Renal pelvis (tissue), 4 donors: ENCODE data around the gene MYO1D. TPM values are rescaled to one million over a fixed set of nuclear protein-coding genes. Genes with fewer than 3 reads are reported as not detected.

Experiments
- DNase-seq: peaks from one replicate; pipeline ENCODE4 v3.0.0-alpha.2; 2013
- polyA plus RNA-seq, 3 donors: library from polyadenylated mRNA; unstranded; fragments of 120-200 nt; gene quantifications; one replicate each; pipeline ENCODE4 v1.2.1, GENCODE V29; 2013; ENCODE audit not compliant: insufficient read length in 3 of 3

The MYO1D gene
- polyA plus RNA-seq, 3 donors = 26.1 to 30.1 (median 27.8) TPM

GRCh38 chr17:32583053-32583452 is 293.9 kb downstream of the MYO1D start:
- DNase-seq = no peak

GRCh38 chr17:32575852-32576251 is 301.1 kb downstream of the MYO1D start:
- DNase-seq = no peak

GRCh38 chr17:32570081-32570396 is 306.9 kb downstream of the MYO1D start:
- no peak for DNase-seq

GRCh38 chr17:32569171-32570080 is 307.5 kb downstream of the MYO1D start:
- DNase-seq = no peak

GRCh38 chr17:32568705-32569104 is 308.2 kb downstream of the MYO1D start:
- no peak for DNase-seq

GRCh38 chr17:32567511-32567910 is 309.4 kb downstream of the MYO1D start:
- no peak for DNase-seq

GRCh38 chr17:32567086-32567485 is 309.8 kb downstream of the MYO1D start:
- DNase-seq = no peak

- no peak for DNase-seq
These were observed 310.6 kb downstream of the MYO1D start for GRCh38 chr17:32566303-32566702.

GRCh38 chr17:32565401-32565800 is 311.5 kb downstream of the MYO1D start:
- no peak for DNase-seq

GRCh38 chr17:32564325-32564724 is 312.6 kb downstream of the MYO1D start:
- no peak for DNase-seq

- DNase-seq = no peak
These were observed 313.3 kb downstream of the MYO1D start for GRCh38 chr17:32563583-32563982.

GRCh38 chr17:32558997-32559650 is 317.8 kb downstream of the MYO1D start:
- no peak for DNase-seq

GRCh38 chr17:32558326-32558955 is 318.5 kb downstream of the MYO1D start:
- no peak for DNase-seq

GRCh38 chr17:32555611-32556310 is 321.2 kb downstream of the MYO1D start:
- DNase-seq = no peak

- no peak for DNase-seq
These were observed 323.8 kb downstream of the MYO1D start for GRCh38 chr17:32553168-32553567.

- no peak for DNase-seq
These were observed 324.6 kb downstream of the MYO1D start for GRCh38 chr17:32552280-32552679.

- DNase-seq = no peak
These were observed 325.6 kb downstream of the MYO1D start for GRCh38 chr17:32551186-32551955.

- DNase-seq = no peak
These were observed 327.4 kb downstream of the MYO1D start for GRCh38 chr17:32549559-32549958.

- DNase-seq = no peak
These were observed 330.9 kb downstream of the MYO1D start for GRCh38 chr17:32546031-32546444.

GRCh38 chr17:32542186-32542585 is 334.7 kb downstream of the MYO1D start:
- no peak for DNase-seq

- DNase-seq = no peak
These were observed 335.3 kb downstream of the MYO1D start for GRCh38 chr17:32541640-32542039.
